ENCODE measurements around the gene GLYATL1.

Gene GLYATL1

DNA sequence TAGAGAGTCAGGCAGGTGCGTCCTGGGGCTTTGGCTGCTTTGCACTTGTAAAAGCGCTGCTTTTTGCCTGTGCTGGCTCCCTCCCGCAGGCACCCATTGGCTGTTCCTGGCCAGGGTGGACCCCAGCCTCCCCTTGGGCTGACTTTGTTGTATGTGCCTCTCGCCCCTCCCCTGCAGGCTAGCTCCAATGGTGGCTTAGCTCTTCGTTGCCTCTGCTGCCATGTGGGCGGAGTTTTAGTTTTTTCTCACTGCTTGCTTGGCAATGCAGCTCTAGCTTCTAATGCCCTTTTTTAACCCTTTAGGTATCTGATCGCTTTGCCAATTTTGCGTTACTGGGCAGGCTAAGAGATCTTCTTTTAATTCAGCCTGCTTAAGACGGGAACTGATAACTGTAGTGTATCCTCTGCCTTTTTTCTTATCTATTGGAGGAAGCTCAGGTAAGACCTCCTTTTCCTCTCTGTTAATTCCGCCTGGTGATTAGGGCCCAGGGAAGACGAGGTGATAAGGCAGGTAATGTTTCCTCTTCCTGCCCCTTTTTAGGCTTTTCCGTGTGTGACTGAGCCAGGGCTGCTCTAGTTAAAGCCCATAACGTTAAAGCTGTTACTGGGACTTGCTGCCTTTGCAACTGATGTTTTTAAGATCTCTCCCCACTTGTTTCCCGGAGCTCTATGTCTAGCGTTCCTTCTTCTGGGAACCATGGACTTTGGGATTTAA, 11.7 kb upstream of the GLYATL1 start:
- H3K36me3 ChIP-seq (ENCODE audit: insufficient read depth, low read length), result no peaks in the 10 kb centered on the region
- H3K9me3 ChIP-seq (replicated peaks; ENCODE audit: low read length), result no peaks in the 10 kb centered on the region
- peak overlapping the region; percentile 52 for H3K4me2 ChIP-seq (ENCODE audit: low read length)
- no peak overlapping the region for H3K9ac ChIP-seq (ENCODE audit: low read depth, low read length)
- H3K4me3 ChIP-seq (ENCODE audit: low read length), result peak overlapping the region; percentile 35
- peaks cover 24% of the 10 kb centered on the region for H3K4me1 ChIP-seq (ENCODE audit: control insufficient read depth, insufficient read depth, low read length)
- H3K27me3 ChIP-seq (ENCODE audit: control insufficient read depth, insufficient read depth, low read length), result no peaks in the 10 kb centered on the region

DNA sequence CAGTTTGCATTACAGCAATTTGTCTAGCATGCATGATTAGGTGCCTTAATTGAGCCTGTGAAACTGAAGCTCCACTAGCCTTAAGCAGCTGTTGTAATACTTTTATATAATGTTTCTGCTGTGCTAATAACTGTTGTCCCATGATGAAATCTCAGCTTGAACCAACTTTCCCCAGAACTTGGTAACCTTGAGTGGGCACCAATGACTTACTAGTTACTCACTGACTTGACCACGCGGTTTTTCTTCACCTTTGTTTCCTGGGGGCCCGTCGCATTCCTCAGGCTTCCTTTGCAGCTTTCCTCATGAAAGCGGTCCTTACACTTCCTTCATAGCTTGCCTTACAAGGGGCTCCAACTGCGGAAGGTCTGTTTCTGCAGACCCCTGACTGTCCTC, 11.2 kb upstream of the GLYATL1 start:
- Histone ChIP-seq H3K9me3 (replicated peaks; ENCODE audit: low read length) (no peaks in the 10 kb centered on the region), H3K9ac (ENCODE audit: low read depth, low read length) (no peak overlapping the region), H3K4me1 (ENCODE audit: control insufficient read depth, insufficient read depth, low read length) (peaks cover 19% of the 10 kb centered on the region), H3K4me2 (ENCODE audit: low read length) (peak overlapping the region; percentile 52), H3K4me3 (ENCODE audit: low read length) (no peak overlapping the region), H3K27me3 (ENCODE audit: control insufficient read depth, insufficient read depth, low read length) (no peaks in the 10 kb centered on the region), H3K36me3 (ENCODE audit: insufficient read depth, low read length) (no peaks in the 10 kb centered on the region)

DNA sequence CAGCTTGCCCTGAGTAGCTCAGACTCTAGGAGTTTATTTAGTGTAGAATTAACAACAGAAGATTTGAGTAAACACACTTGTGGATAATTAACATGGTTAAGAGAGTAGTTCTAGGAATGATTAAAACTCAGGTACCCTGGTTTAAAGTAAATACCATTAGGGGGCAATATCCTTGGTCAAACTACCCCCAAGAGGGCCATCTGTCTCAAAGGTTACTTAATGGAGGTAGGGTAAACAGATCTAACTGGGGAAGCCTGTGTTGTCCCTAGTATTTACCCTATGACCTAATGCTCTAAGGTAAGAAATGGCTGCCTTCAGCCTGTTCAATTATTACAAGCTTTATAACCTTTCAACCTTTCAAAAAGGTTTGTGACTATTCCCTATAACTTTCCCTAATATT, 10.6 kb upstream of the GLYATL1 start:
- H3K36me3 ChIP-seq (ENCODE audit: insufficient read depth, low read length), result no peaks in the 10 kb centered on the region
- no peak overlapping the region for H3K9ac ChIP-seq (ENCODE audit: low read depth, low read length)
- H3K4me1 ChIP-seq (ENCODE audit: control insufficient read depth, insufficient read depth, low read length), result peaks cover 13% of the 10 kb centered on the region
- no peaks in the 10 kb centered on the region for H3K27me3 ChIP-seq (ENCODE audit: control insufficient read depth, insufficient read depth, low read length)
- no peaks in the 10 kb centered on the region for H3K9me3 ChIP-seq (replicated peaks; ENCODE audit: low read length)
- H3K4me3 ChIP-seq (ENCODE audit: low read length), result no peak overlapping the region
- no peak overlapping the region for H3K4me2 ChIP-seq (ENCODE audit: low read length)

DNA sequence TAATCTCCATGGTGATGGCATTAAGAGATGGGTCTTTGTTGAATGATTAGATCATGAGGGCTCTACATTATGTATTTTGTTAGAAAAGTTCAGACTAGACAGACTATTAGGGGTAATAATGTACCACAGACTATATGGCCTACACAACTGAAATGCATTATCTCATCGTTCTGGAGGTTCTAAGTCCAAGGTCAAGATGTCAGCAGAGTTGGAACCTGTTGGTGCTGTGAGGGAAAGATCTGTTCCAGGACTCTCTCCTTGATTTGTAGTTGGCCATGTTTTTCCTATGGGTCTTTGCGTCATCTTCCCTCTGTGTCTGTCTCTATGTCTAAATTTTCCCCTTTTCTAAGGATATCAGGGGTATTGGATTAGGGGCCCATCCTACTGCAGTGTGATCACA, 8.4 kb upstream of the GLYATL1 start:
- Histone ChIP-seq H3K9ac (ENCODE audit: low read depth, low read length) (no peak overlapping the region), H3K4me1 (ENCODE audit: control insufficient read depth, insufficient read depth, low read length) (peaks cover 12% of the 10 kb centered on the region), H3K9me3 (replicated peaks; ENCODE audit: low read length) (no peaks in the 10 kb centered on the region), H3K36me3 (ENCODE audit: insufficient read depth, low read length) (no peaks in the 10 kb centered on the region), H3K4me3 (ENCODE audit: low read length) (no peak overlapping the region), H3K4me2 (ENCODE audit: low read length) (no peak overlapping the region), H3K27me3 (ENCODE audit: control insufficient read depth, insufficient read depth, low read length) (no peaks in the 10 kb centered on the region)

DNA sequence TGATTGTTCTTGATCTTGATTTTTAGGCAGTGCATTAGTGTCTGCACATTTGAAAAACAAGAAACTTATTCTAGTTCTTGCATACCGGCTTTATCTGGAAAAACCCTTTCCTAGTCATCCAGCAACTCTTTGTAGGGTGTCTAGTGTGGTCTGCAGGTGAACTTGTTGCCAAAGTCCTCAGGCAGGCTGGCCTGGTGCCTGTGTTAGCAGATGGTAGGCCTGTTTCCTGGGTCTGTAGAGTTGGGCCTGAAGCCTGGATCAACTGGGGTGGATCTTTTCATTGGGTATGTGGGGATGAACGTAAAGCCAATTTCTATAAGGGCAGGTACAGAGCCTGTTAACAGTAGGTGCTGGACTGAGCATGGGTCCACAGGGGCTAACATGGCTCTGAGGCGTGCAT, 5.6 kb upstream of the GLYATL1 start:
- Histone ChIP-seq H3K4me1 (ENCODE audit: control insufficient read depth, insufficient read depth, low read length) (no peaks in the 10 kb centered on the region), H3K9ac (ENCODE audit: low read depth, low read length) (no peak overlapping the region), H3K9me3 (replicated peaks; ENCODE audit: low read length) (no peaks in the 10 kb centered on the region), H3K4me2 (ENCODE audit: low read length) (no peak overlapping the region), H3K36me3 (ENCODE audit: insufficient read depth, low read length) (no peaks in the 10 kb centered on the region), H3K27me3 (ENCODE audit: control insufficient read depth, insufficient read depth, low read length) (peaks cover 5% of the 10 kb centered on the region), H3K4me3 (ENCODE audit: low read length) (no peak overlapping the region)

DNA sequence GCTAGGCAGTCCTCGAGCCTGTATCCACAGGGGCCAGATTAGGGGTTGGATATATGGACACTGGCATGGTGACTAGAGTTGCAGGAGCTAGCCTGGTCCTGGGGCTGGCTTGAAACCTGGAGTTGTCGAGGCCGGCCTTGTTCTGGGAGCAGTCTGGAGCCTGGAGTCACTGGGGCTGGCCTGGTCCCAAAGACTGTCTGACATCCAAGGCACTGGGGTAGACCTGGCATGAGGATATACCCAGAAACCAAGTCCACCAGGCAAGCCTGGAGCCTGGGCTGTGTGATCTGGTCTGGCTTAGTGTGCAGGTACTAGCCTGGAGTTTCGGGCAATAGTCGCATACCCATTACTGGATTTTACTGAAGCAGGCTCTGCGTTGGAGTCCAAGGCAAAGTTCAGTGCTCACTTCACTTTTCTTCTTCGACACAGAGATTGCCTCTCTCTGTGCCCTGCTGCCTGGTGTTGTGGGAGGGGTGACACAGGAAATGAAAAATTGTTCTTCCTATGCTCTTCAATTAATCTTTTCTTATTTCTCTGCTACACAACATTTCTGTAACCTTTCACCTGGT, 4.3 kb upstream of the GLYATL1 start:
- no peak overlapping the region for H3K9ac ChIP-seq (ENCODE audit: low read depth, low read length)
- no peak overlapping the region for H3K4me3 ChIP-seq (ENCODE audit: low read length)
- H3K4me2 ChIP-seq (ENCODE audit: low read length), result no peak overlapping the region
- peaks cover 5% of the 10 kb centered on the region for H3K27me3 ChIP-seq (ENCODE audit: control insufficient read depth, insufficient read depth, low read length)
- H3K36me3 ChIP-seq (ENCODE audit: insufficient read depth, low read length), result no peaks in the 10 kb centered on the region
- no peaks in the 10 kb centered on the region for H3K4me1 ChIP-seq (ENCODE audit: control insufficient read depth, insufficient read depth, low read length)
- no peaks in the 10 kb centered on the region for H3K9me3 ChIP-seq (replicated peaks; ENCODE audit: low read length)

DNA sequence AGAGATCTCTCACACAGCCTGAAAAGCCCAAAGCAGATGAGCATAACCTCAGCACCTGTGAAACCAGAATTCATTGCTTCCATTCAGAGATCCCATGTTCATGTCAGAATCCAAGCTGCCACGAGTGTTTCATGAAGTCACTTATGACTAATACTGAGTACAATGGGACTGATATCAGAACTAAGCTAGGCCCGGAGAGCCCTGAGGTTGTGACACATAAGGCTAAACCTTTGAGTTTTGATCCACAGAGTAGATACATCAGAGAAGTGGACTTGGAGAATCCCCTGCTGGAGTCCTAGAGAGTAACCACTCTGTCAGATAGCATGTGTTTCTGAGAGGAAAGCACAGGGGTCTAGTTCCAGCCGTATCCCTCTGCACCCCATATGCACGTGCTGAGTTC, 890 bp upstream of the GLYATL1 start:
- Histone ChIP-seq H3K9ac (ENCODE audit: low read depth, low read length) (no peak overlapping the region), H3K27me3 (ENCODE audit: control insufficient read depth, insufficient read depth, low read length) (peaks cover 5% of the 10 kb centered on the region), H3K4me3 (ENCODE audit: low read length) (no peak overlapping the region), H3K9me3 (replicated peaks; ENCODE audit: low read length) (no peaks in the 10 kb centered on the region), H3K4me2 (ENCODE audit: low read length) (no peak overlapping the region), H3K36me3 (ENCODE audit: insufficient read depth, low read length) (no peaks in the 10 kb centered on the region), H3K4me1 (ENCODE audit: control insufficient read depth, insufficient read depth, low read length) (no peaks in the 10 kb centered on the region)

DNA sequence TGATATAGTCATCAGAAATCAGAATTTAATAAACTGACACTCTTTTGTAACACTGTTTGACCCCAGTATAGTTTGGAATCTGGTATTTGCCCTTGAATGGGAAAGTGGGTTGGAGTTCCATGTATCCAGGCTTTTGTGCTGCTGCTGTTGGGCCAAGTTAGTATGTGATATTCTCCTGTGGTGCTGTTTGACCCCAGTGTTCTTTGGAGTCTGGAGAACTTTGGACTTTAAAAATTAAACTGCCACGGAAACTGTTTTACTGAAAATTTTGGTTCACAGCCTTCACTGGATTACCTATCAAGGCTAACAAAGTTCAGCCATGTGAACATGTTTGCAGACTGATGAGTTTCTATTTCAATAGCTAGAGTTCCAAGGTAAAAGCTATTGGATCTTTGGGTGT, 740 bp downstream of the GLYATL1 start:
- Histone ChIP-seq H3K4me3 (ENCODE audit: low read length) (no peak overlapping the region), H3K27me3 (ENCODE audit: control insufficient read depth, insufficient read depth, low read length) (peaks cover 5% of the 10 kb centered on the region), H3K9me3 (replicated peaks; ENCODE audit: low read length) (no peaks in the 10 kb centered on the region), H3K4me1 (ENCODE audit: control insufficient read depth, insufficient read depth, low read length) (no peaks in the 10 kb centered on the region), H3K9ac (ENCODE audit: low read depth, low read length) (no peak overlapping the region), H3K4me2 (ENCODE audit: low read length) (no peak overlapping the region), H3K36me3 (ENCODE audit: insufficient read depth, low read length) (no peaks in the 10 kb centered on the region)

DNA sequence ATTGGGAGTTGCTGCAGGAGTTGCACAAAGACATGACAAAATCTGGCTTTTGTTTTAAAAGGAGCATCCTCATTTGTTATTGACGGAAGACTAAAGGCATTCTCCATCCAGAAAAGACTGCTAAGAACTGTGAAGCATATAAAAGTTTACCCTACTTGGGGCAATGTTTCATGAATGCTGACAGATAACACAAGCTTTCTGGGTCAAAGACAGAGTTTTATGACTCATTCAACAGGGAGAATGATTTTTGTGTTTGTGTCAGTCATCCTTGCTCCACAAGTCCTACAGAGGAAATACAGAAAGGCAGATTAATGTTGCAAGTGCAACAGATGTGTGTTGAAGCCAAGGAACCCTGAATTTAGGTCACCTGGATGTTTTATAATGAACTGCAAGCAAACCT, 2.5 kb downstream of the GLYATL1 start:
- Histone ChIP-seq H3K9me3 (replicated peaks; ENCODE audit: low read length) (no peaks in the 10 kb centered on the region), H3K4me1 (ENCODE audit: control insufficient read depth, insufficient read depth, low read length) (no peaks in the 10 kb centered on the region), H3K27me3 (ENCODE audit: control insufficient read depth, insufficient read depth, low read length) (peaks cover 5% of the 10 kb centered on the region), H3K4me3 (ENCODE audit: low read length) (no peak overlapping the region), H3K9ac (ENCODE audit: low read depth, low read length) (no peak overlapping the region), H3K4me2 (ENCODE audit: low read length) (no peak overlapping the region), H3K36me3 (ENCODE audit: insufficient read depth, low read length) (no peaks in the 10 kb centered on the region)

DNA sequence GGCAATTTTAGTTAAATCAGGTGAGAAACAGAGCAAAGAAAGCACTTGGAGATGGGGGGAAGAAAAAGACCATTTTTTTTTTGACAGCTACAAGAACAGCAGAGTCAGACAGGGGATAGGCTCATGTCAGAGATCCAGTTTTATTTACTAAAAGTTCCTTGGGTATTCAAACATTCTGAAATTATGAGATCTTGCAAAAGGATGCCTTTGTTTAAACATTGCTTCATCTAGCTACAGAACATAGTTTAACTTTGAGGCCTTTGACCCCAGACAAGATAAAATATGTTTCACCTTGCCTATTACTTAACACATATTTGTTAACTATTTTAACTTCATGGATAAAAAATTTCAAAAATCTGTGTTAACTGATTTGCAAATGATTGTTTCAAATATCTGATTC, 6.4 kb downstream of the GLYATL1 start:
- Histone ChIP-seq H3K36me3 (ENCODE audit: insufficient read depth, low read length) (no peaks in the 10 kb centered on the region), H3K4me1 (ENCODE audit: control insufficient read depth, insufficient read depth, low read length) (no peaks in the 10 kb centered on the region), H3K9me3 (replicated peaks; ENCODE audit: low read length) (no peaks in the 10 kb centered on the region), H3K4me2 (ENCODE audit: low read length) (no peak overlapping the region), H3K27me3 (ENCODE audit: control insufficient read depth, insufficient read depth, low read length) (no peaks in the 10 kb centered on the region), H3K4me3 (ENCODE audit: low read length) (no peak overlapping the region), H3K9ac (ENCODE audit: low read depth, low read length) (no peak overlapping the region)

DNA sequence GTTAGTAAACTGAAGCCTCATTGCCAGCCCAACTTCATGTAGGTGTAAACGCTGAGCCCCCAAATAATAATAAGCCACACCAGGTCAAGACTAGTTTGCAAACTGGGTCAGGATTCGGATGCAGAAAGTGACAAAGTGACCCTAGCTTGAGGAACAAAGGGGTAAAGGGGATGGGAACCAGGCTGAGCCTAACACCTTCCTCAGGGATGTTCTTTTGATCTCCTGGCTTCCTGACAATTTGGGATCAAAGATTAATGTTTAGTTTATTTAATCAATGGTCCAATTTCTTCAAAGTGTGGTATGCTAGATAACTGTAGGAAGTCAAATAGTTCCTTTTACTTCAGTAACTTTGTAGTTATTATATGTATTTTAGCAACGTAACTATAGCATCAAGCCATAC, 9.9 kb downstream of the GLYATL1 start:
- Histone ChIP-seq H3K9ac (ENCODE audit: low read depth, low read length) (no peak overlapping the region), H3K27me3 (ENCODE audit: control insufficient read depth, insufficient read depth, low read length) (no peaks in the 10 kb centered on the region), H3K4me2 (ENCODE audit: low read length) (no peak overlapping the region), H3K36me3 (ENCODE audit: insufficient read depth, low read length) (no peaks in the 10 kb centered on the region), H3K9me3 (replicated peaks; ENCODE audit: low read length) (no peaks in the 10 kb centered on the region), H3K4me3 (ENCODE audit: low read length) (no peak overlapping the region), H3K4me1 (ENCODE audit: control insufficient read depth, insufficient read depth, low read length) (no peaks in the 10 kb centered on the region)

DNA sequence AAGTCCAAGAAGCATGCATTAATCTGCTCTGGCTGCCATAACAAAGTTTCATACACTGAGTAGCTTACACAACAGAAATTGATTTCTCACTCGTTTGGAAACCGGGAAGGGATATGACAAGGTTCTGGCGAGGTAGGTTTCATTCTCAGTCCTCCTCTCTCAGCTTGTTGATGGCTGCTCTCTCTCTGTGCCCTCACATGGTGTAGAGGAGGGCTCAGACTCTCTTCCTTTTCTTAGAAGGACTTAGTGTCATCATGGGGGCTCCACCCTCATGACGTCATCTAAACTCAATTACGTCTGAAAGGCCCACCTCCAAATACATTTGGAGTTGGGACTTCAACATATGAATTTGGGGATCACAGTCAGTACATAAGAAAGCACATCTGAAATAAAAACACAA, 18.6 kb downstream of the GLYATL1 start:
- no peak overlapping the region for H3K4me2 ChIP-seq (ENCODE audit: low read length)
- H3K9me3 ChIP-seq (replicated peaks; ENCODE audit: low read length), result no peaks in the 10 kb centered on the region
- no peaks in the 10 kb centered on the region for H3K27me3 ChIP-seq (ENCODE audit: control insufficient read depth, insufficient read depth, low read length)
- no peak overlapping the region for H3K4me3 ChIP-seq (ENCODE audit: low read length)
- H3K4me1 ChIP-seq (ENCODE audit: control insufficient read depth, insufficient read depth, low read length), result no peaks in the 10 kb centered on the region
- no peaks in the 10 kb centered on the region for H3K36me3 ChIP-seq (ENCODE audit: insufficient read depth, low read length)
- H3K9ac ChIP-seq (ENCODE audit: low read depth, low read length), result no peak overlapping the region
